ENCODE results near the gene CDC25C. TPM values are rescaled to one million over a fixed set of nuclear protein-coding genes. Genes with fewer than 3 reads are reported as not detected.

Gene CDC25C
- total and polyA plus RNA-seq, 2 of the 4 experiments (the other 2 are of a cell fraction) = 7.3 to 8.2 TPM

- no peak overlapping the region for H2AK9ac ChIP-seq (replicated peaks; ENCODE audit: low read depth, low read length, poor library complexity)
- H4K91ac ChIP-seq (ENCODE audit: insufficient read depth, low read depth, low read length) = no peak overlapping the region
- peaks cover 0 to 31% of the 10 kb centered on the region in 2 experiments for H3K79me1 ChIP-seq (ENCODE audit: low read depth in 1 of 2, low read length in 2 of 2)
- no peak overlapping the region for H3K9ac ChIP-seq (ENCODE audit: low read depth, low read length)
- H4K20me1 ChIP-seq (ENCODE audit: insufficient read depth, low read length) = peaks cover 54% of the 10 kb centered on the region
- H3K23ac ChIP-seq (ENCODE audit: low read depth, low read length) = no peak overlapping the region
- ATAC-seq (ENCODE audit: low read depth) (no peak), DNase-seq (no peak)
- no peak for TF ChIP-seq MAZ (IDR thresholded peaks at IDR 0.05; ENCODE audit: borderline replicate concordance, low read depth, low read length)
- no peak for TF ChIP-seq BHLHE40 (IDR thresholded peaks at IDR 0.05; ENCODE audit: low read depth, low read length)
- TF ChIP-seq RCOR1 (IDR thresholded peaks at IDR 0.05; ENCODE audit: insufficient replicate concordance, low read length) = no peak
- TF ChIP-seq CEBPB (IDR thresholded peaks at IDR 0.05; ENCODE audit: low read depth, low read length) = no peak
- TF ChIP-seq ELK1 (IDR thresholded peaks at IDR 0.05; ENCODE audit: borderline replicate concordance, low read depth, low read length) = no peak
- TF ChIP-seq NFE2L2 (IDR thresholded peaks at IDR 0.05; ENCODE audit: low read depth, low read length) = no peak
- TF ChIP-seq RFX5 (IDR thresholded peaks at IDR 0.05; ENCODE audit: low read depth, low read length) = no peak
- TF ChIP-seq POLR2A (IDR thresholded peaks at IDR 0.05; ENCODE audit: low read depth, low read length) = no peak
- TF ChIP-seq USF2 (IDR thresholded peaks at IDR 0.05; ENCODE audit: low read depth, low read length) = no peak
- no peak overlapping the region for H3K4me3 ChIP-seq (ENCODE audit: insufficient read depth, low read depth, low read length)
- H3K4ac ChIP-seq (ENCODE audit: low read depth, low read length) = no peak overlapping the region
- H2AK5ac ChIP-seq (ENCODE audit: low read depth, low read length) = no peak overlapping the region
- dilution Hi-C loops (cut with HindIII; ENCODE audit: low sequenced_read_pairs, unreplicated experiment) = no loop called here
- no peak overlapping the region for H3K14ac ChIP-seq (replicated peaks; ENCODE audit: low read depth, low read length)
- in situ Hi-C loops (cut with MboI; ENCODE audit: low sequenced_read_pairs) = no loop called here
- no peaks in the 10 kb centered on the region for H3K36me3 ChIP-seq (ENCODE audit: control insufficient read depth, insufficient read depth, low read length)
- no peak overlapping the region for H3K18ac ChIP-seq (ENCODE audit: low read depth, low read length)
- H2BK5ac ChIP-seq (ENCODE audit: low read depth, low read length, poor library complexity, severe bottlenecking) = no peak overlapping the region
- no peak overlapping the region for H3K27ac ChIP-seq (ENCODE audit: insufficient read depth, low read length)
- no peak overlapping the region for H2BK120ac ChIP-seq (ENCODE audit: low read depth, low read length)
- H3K4me2 ChIP-seq (ENCODE audit: low read depth, low read length) = no peak overlapping the region
- H3K56ac ChIP-seq (ENCODE audit: extremely low read depth, insufficient read depth, low read length) = no peak overlapping the region
- H2BK15ac ChIP-seq (ENCODE audit: low read depth, low read length) = no peak overlapping the region
- H4K8ac ChIP-seq (ENCODE audit: low read depth in 2 of 2, low read length in 2 of 2) = no peak overlapping the region
- H3K4me1 ChIP-seq (ENCODE audit: control insufficient read depth, insufficient read depth, low read length) = no peaks in the 10 kb centered on the region
- no peak overlapping the region for H2AFZ ChIP-seq (replicated peaks; ENCODE audit: low read length, poor library complexity)
- H3K27me3 ChIP-seq (ENCODE audit: control insufficient read depth, insufficient read depth, low read length) = no peaks in the 10 kb centered on the region
- BruUV-seq (replicated peaks) = no TSS peak
- H4K5ac ChIP-seq (ENCODE audit: low read depth, low read length) = no peak overlapping the region
- CTCF ChIA-PET = no interaction called here
- intact Hi-C loops (cut with micrococcal nuclease) = no loop called here
- H3K9me3 ChIP-seq (ENCODE audit: control insufficient read depth, insufficient read depth, low read length) = no peaks in the 10 kb centered on the region
- no CpG with 5 or more reads among the region's 3 CpGs for WGBS, 2 experiments (ENCODE audit: extremely low coverage in 2 of 2, insufficient read length in 1 of 2)
- POLR2A ChIA-PET (ENCODE audit: unreplicated experiment) = no interaction called here
- H3K9me1 ChIP-seq (ENCODE audit: insufficient read depth, low read length) = no peaks in the 10 kb centered on the region; the same call in 1 of the 2 replicates
- no peak overlapping the region for H2BK20ac ChIP-seq (ENCODE audit: low read depth, low read length)
Observed at GRCh38 chr5:138359621-138360020, 28.0 kb upstream of the CDC25C start.

All from IMR-90 (cell line).